ENCODE data around the gene DTX2.
"Not testable (repeated sequence)": the region's sequence is repeated elsewhere in the genome, so short reads cannot be mapped to it uniquely, and the experiment has no call there.

The DTX2 gene

DNA sequence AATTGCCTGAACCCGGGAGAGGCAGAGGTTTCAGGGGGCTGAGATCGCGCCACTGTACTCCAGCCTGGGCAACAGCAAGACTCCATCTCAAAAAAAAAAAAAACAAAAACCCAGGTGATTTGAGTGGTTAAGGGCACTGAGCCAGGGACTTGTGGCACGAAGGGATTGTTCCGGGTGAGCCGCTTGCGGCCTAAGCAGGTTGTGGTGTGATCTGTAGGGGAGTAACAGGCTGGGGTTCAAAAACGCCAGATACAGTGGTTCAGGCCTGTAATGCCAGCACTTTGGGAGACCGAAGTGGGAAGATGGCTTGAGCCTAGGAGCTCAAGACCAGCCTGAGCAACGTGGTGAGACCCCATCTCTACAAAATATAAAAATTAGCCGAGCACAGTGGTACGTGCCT, 17.7 kb upstream of the DTX2 start:
- DNase-seq (ENCODE audit: low spot score): not testable (repeated sequence)

DNA sequence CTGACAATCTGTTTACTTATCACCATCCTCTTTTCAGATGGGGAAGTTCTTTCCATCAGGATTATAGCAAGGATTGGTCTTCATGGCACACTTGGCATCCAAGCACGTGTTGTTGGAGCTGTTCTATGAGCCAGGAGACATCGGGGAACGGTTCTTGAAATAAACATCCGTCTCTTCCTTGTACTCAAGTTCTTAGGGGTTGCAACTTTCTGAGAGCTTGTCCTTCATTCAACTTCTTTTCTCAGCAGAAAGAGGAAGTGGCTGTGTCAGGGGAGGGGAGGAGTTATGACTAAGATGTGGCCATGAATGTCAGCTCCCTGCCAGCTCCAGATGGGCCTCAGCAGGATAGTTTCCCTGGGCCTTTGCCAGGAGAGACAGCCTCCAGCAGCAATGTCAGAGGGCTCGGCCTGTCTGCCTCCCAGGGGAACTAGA, 15.9 kb upstream of the DTX2 start:
- DNase-seq (ENCODE audit: low spot score): not testable (repeated sequence)

DNA sequence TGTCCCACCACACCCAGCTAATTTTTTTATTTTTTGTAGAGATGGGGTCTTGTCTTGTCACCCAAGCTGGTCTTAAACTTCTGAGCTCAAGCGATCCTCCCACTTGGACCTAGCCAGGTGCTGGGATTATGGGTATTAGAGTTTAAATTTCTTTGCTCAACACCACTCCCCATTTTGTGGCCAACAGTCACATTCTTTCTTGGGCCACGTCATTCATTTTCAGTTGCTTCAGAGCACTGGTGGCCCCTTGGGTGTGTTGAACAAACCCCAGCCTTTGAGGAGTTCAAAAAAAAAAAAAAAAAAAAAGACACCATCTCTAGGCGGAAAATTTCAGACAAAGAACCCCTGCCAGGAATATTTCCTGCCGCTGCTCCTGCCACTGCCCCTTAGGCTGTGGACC, 4.5 kb upstream of the DTX2 start:
- DNase-seq (ENCODE audit: low spot score): not testable (repeated sequence)

DNA sequence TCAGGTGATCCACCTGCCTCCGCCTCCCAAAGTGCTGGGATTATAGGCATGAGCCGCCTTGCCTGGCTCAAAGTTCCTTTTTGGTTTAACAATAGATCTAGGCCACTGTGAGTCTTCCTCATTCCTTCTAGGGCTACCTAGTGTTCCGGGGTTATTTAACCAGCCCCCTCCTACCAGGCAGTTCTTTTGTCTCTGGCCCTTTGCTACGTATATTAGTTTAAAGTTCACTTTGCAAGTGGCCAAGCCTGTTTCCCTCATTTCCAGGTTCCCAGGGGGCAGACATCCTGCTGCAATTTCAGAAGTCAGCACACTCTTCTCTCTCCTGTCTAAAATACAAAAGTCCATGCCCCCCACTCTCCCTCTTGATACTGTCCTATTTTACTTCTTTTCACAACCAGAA, 3.0 kb upstream of the DTX2 start:
- not testable (repeated sequence) for DNase-seq (ENCODE audit: low spot score)

DNA sequence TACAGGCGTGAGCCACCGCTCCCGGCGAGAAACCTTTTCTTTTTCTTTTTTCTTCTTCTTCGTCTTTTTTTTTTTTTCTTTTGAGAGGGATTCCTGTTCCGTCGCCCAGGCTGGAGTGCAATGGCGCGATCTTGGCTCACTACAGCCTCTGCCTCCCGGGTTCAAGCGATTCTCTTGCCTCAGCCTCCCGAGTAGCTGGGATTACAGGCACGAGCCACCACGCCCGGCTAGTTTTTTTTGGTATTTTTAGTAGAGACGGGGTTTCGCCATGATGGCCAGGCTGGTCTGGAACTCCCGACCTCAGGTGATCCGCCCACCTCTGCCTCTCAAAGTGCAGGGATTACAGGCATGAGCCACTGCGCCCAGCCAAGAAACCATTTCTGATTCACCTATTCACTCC, 742 bp upstream of the DTX2 start:
- DNase-seq (ENCODE audit: low spot score): not testable (repeated sequence)

DNA sequence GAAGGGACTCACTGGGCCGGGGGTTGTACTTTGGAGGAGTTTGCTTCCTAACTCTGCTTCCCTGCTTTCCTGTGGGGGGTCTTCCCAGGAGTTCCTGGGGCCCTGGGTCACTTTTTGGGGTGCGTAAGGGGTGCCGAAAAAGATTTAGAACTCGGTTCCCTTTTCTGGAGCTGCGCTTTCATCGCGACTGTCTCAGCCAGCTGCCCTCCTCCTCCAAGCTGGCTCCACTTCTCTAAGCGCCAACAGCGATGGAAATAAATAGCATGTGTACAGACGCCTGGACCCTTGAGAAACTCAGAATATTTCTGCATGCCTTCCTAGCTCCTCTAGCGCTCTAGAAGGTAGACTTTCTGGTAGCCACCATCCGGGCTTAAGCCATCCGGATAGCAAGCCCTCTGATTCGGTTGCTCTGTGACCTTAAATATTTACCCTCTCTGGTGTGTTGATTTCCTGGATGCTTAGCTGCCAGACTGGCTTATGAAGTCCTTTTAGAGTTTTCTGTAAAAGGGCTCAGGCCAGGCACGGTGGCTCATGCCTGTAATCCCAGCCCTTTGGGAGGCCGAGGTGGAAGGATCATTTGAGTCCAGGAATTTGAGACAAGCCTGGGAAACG, 868 bp downstream of the DTX2 start:
- not testable (repeated sequence) for DNase-seq (ENCODE audit: low spot score)

DNA sequence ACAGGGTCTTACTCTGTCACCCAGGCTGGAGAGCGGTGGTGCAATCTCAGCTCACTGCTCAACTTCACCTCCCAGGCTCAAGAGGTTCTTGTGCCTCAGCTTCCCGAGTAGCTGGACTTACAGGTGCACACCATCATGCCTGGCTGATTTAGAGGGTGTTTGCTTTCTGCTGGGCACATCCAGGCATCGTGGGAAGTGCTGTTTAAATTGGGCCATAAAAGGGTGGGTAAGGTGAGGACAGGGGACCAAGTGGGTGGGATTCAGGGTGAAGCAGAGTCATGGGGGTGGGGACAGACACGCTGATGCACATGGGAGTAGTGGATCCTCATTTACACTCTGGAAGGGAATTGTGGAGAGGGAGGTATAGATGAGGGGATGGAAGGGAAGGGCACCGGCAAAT, 3.5 kb downstream of the DTX2 start:
- DNase-seq (ENCODE audit: low spot score): not testable (repeated sequence)

DNA sequence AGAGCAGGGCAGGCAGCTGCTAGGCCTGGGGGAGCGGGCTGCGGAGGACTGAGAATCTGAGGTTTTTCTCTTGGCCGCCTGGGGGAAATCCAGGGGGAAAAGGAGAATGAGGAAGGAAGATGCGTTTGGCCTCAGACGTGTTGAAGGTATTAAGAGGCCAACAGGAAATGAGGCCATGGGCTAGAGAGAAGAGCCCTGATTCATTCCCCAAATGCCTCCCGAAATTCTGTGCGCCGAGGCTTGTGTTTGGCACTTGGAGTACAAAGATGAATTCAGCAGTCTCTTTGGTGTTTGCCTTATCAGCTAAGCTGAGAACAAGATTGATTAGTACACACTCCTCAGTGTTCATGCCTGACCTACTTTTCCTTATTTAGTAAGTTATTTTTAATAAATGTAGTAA, 4.4 kb downstream of the DTX2 start:
- DNase-seq (ENCODE audit: low spot score): not testable (repeated sequence)

DNA sequence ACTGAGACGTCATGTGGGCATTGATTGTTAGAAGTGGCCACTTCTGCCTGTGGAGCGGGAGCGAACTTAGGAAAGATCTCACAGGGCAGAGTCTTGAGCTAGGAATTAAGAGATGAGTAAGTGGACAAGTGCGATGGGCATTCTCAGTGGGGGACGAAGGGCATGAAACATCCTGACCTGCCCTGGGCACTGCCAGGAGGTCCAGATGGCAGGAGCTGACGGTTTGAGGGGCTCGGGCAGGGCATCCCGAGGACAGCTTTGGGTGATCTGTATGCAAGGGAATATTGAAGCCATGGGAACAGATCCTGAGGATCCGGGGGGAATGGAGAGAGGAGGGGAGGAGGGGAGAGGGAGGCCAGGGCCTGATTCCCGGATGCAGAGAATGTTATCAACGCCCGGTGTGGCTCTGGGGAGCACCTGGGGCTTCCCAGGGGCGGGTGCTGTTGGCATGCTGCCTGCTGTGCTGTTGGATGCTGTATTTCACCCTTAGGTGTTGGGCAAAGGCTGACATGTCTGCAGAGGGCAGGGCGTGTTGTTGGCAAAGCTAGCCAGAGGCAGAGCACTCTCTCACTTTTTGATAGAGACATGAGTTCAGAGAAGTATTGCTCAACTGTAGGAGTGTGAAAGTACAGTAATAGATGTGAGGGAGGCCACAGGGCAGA, 6.4 kb downstream of the DTX2 start:
- DNase-seq (ENCODE audit: low spot score): not testable (repeated sequence)

DNA sequence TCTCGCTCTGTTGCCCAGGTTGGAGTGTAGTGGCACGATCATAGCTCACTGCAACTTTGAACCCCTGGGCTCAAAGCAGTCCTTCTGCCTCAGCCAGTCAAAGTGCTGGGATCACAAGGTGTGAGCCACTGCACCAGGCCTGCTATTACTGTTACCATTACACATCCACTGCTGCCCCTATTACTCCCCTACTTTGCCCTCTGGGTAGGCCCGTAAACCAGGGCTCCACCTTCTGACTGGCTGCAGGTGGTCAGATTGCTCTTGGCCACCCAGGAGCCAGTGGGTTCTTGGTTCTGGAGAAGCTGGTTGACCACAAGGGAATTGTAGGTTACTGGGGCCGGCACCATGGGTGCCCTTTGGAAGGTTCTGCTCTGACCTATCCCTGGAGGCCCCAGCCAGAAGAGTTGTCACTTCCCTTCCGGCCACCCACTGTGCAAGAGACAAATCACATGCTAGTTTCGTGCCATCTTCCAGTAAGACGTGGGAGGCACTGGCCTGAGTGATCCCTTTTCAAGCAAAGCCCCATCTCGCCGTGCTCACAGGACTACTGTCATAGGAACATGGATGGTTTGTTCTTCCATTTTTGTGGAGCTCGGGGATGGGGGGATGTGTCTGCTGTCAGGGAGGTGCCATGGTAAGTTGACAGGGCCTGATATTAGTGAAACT, 10.2 kb downstream of the DTX2 start:
- DNase-seq (ENCODE audit: low spot score): peak; percentile 25

DNA sequence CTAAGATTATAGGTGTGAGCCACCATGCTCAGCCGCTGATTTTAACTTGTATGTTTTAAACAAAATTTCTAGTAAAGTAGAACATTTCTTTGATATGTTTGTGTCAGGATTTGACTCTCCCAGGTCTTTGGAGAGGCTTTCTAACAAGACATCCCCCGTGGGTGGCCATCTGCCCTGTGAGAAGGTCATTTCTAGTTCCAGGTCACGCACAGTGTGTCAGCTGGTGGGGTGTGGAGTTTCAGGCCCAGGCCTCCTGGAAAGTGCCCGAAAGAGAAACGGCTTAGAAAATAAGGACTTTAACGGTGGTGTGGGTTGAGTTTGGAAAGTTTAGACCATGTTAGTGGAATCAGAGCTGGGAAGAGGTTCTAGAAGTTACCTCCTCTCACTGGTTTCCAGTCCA, 11.6 kb downstream of the DTX2 start:
- DNase-seq (ENCODE audit: low spot score): not testable (repeated sequence)

DNA sequence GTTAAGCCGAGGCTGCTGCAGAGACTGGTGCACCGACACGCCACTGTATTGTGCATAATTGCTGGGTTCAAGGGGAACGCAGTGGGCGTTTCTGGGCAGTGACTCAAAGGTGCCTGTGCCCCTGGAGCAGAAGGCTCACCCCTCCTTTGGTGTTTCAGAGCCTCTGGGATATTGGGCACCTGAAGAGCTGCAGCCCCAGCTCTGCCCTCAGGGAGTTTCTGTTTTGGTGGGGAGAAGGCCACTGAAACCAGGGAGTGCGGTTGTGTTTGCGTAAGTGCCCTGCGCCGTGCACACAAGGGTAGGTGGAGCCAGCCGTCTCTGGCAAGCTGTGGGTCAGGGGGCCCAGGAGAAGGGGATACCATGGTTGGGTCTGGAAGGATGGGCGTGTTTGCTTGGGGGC, 14.8 kb downstream of the DTX2 start:
- not testable (repeated sequence) for DNase-seq (ENCODE audit: low spot score)

DNA sequence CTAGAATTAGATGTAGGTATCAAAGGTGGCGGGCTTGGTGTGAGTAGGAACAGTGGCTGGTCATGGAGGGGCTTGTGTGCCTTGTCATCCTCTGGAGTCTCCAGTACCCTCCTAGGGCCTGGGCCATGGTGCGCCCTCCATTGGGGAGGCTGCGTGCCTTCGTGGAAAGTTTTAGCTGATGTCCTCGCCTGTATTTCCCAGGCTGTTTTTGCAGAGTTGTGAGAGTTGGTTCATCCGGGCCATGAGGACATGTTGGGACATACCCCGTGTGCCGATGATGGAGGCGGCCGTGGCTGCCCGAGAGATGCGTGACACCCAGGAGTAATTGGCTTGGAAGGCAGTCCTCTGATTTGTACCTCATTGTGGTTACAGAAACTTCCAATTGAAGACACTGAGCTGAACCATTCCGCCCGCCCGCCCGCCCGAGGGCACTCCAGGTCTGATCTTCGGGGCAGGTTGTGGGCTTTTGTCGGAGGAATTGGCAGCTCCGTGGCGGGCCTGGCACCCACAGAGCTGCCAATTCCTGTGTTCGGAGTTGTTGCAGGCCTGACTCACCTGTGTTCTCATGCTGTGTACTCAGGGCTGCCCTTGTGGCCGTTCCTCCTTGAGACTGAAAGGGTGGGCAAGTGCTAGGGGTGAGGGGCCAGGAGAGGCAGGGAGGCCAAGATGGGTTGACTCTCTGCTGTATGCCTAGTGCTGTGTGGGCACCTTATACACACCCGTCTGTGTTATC, 15.4 kb downstream of the DTX2 start:
- DNase-seq (ENCODE audit: low spot score): peak; percentile 14

DNA sequence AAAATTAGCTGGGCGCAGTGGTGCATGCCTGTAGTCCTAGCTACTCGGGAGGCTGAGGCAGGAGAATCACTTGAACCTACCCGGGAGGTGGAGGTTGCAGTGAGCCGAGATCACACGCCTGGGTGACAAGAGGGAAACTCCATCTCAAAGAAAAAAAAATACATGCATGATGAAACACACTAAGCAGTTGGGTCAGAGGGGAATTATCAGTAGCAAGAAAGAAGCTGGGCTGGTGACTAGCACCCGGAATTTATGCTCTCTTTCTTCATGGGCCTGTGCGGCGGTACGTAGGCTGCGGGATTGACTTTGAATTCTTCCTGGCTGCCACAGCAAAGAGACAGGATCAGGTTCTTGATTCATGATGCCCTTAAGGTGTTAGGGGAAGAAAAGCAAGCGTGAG, 18.1 kb downstream of the DTX2 start:
- not testable (repeated sequence) for DNase-seq (ENCODE audit: low spot score)

DNA sequence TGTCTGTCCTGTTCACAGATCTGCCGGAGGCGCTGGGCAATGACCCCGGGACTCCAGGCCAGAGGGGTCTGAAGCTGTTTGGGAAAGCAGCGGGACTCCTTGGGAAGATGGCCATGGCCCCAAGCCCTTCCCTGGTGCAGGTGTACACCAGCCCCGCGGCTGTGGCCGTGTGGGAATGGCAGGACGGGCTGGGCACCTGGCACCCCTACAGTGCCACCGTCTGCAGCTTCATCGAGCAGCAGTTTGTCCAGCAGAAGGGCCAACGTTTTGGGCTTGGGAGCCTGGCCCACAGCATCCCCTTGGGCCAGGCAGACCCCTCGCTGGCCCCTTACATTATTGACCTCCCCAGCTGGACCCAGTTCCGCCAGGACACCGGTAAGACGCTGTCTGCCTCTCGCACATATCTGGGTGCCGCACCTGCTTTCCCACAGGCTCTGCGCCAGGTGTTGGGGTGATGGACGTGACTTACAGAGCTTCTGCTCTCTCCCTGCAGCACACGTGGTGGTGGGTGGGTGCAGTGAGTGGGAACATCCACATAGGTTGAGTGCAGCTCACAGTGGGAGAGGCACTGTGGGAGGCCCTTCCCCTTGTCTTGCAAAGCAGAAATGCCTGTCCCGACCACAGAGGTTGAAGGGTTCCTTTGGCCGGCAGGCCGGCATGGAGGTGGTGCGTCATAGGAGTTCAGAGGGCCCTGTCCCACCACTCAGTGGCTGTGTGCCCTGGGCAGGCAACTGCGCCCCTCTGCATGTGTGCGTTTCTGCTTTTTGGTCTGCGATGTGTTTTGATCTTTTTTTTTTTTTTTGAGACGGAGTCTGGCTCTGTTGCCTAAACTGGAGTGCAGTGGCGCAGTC, 19.1 kb downstream of the DTX2 start:
- not testable (repeated sequence) for DNase-seq (ENCODE audit: low spot score)

DNA sequence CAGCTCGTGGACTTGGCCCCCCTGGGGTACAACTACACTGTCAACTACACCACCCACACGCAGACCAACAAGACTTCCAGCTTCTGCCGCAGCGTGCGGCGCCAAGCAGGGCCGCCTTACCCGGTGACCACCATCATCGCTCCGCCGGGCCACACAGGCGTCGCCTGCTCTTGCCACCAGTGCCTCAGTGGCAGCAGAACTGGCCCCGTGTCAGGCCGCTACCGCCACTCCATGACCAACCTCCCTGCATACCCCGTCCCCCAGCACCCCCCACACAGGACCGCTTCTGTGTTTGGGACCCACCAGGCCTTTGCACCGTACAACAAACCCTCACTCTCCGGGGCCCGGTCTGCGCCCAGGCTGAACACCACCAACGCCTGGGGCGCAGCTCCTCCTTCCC, 21.2 kb downstream of the DTX2 start:
- DNase-seq (ENCODE audit: low spot score): not testable (repeated sequence)

DNA sequence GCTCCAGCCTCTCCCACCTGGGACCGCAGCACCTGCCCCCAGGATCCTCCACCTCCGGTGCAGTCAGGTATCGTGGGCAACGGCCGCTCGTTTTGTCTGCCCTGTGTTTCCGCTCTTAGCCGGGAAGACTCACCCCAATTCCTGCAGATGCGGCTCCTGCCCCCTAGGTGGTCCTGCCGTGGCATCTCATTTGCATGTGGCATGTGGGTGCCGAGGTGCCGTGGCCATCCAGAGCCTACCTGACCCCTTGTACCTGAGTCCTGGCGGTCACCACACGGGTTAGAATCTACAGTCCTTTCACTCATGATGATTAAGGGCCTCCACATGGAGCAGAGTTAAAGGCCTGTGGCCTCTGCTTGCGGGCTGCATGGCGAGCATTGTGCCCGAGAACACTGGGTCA, 21.6 kb downstream of the DTX2 start:
- DNase-seq (ENCODE audit: low spot score): not testable (repeated sequence)

DNA sequence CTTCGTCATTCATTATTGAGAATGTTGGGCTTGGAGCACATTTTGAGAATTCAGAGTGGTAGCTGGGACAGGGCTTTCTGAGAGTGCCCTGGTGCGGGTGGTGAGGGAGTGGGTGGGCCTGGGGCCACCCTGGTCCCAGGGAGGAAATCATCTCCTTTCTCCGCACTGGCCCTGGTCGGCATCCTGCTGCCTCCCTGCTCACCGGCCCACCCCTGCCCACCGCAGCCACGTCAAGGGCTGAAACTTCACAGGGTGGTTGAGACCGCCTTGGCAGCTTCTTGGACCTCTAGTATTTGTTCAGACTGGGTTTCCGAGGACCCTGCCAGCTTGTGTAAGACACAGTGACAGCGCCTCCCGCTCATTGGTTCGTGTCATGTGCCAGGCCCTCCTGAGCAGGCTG, 22.9 kb downstream of the DTX2 start:
- not testable (repeated sequence) for DNase-seq (ENCODE audit: low spot score)

DNA sequence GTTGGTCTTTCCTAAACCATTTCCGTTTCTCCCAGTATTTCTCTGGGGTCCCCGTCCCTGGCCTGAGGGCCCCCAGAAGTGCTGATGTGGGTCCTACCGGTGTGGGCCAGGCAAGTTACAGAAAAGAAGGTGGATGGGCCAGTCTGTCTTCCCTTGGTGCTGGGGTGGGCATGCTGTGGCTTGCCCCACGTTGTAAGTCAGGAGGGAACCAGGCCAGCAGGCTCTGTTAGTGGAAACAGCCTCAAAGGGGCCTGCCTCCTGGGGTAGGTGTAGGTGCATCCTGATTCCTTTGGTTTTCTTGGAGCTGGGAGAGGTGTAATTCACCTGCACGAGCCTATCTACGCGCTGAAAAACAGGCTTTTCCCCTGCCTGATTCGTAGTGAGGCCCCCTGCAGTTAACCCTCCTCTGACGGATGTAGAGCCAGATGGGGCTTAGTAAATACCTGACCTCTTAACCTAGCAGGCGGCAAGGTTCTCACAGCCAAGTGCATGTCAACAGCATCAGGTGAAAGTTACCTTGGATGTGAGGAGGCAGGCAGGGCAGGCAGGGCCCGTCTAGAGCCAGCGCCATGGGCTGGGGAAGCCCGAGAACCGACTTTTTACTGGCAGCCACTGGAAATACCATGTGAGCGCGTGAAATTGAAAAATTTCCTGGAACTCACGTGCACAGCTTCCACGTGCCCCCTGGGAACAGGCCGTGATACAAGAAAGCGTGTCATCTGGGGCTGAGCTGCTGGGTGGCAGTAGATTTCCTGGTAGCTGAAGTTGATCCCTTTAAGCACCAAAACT, 24.5 kb downstream of the DTX2 start:
- DNase-seq (ENCODE audit: low spot score): not testable (repeated sequence)

DNA sequence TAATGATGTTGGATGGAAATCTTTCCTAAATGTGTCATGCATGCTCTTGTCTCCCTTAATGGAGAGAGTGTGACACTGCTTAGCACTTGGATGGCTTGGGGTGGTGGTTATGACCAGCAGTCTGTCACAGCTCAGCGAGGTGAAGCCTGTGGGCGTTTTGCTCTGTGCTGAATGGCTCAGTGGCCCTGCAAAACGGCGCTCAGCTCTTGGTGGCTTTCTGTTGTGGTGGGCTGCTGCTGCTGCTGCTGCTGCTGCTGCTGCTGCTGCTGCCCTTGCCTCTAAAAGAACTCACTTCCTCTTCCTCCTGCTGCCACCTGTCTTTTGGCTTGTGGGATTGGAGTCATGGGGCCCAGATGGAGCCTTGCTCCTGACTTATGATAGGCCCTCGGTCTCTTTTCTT, 25.1 kb downstream of the DTX2 start:
- not testable (repeated sequence) for DNase-seq (ENCODE audit: low spot score)

DNA sequence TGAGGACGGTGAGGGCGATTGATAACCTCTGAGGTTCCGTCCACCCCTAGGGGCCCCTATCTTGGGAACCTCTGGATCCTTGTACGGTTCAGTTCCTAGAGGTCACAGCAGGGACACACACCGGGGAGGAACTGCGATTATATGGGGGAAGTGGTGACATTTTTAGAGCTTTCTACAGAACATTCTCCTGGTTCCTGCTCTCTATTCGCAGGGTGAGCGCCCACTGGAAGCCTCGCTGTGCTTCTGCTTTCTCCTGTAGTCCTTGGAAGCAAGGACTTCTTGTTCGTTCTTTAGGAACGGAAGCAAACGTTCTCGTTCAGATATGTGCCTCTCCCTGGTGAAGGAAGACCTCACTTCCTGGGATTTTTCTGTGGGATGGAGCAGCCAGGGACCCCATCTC, 26.5 kb downstream of the DTX2 start:
- not testable (repeated sequence) for DNase-seq (ENCODE audit: low spot score)

All from left forelimb (tissue), 1 donor.